WTC11 (cell line): ENCODE results near the gene MFSD12. TPM values are rescaled to one million over a fixed set of nuclear protein-coding genes. Genes with fewer than 3 reads are reported as not detected.

Experiments
- ATAC-seq: fragments of 200-7000 bp; cut with Tn5 transposase; 2 replicates; pipeline ENCODE4 v1.10.0; 2021; ENCODE audit warnings: mild to moderate bottlenecking, moderate library complexity
- CTCF ChIA-PET: fragments of 300-600 bp; sonication (Branson Sonifier 250); formaldehyde crosslinking; loops from one replicate; lab custom pipeline; 2021; ENCODE audit warnings: antibody characterized with exemption; lab: Charles Lee
- POLR2A ChIA-PET: fragments of 350-600 bp; sonication (Branson Sonifier 250); formaldehyde crosslinking; loops from one replicate; lab custom pipeline; 2021; ENCODE audit warnings: antibody characterized with exemption; lab: Charles Lee
- DNase-seq: peaks from one replicate; pipeline ENCODE4 v3.0.0; 2021; ENCODE audit warnings: low spot score
- H3K27ac Mint-ChIP-seq: 2 replicates; pipeline ENCODE4 v1.8.0; 2021; ENCODE audit warnings: mixed read lengths
- H3K27me3 Mint-ChIP-seq: 2 replicates; pipeline ENCODE4 v1.8.0; 2021; ENCODE audit warnings: low read depth, mild to moderate bottlenecking, moderate library complexity, mixed read lengths
- H3K36me3 Mint-ChIP-seq: 2 replicates; pipeline ENCODE4 v1.8.0; 2021; ENCODE audit warnings: mixed read lengths
- H3K4me1 Mint-ChIP-seq: 2 replicates; pipeline ENCODE4 v1.8.0; 2022; ENCODE audit warnings: mixed read lengths
- H3K4me3 Mint-ChIP-seq: 2 replicates; pipeline ENCODE4 v1.8.0; 2021; ENCODE audit warnings: mild to moderate bottlenecking, moderate library complexity, mixed read lengths
- H3K9me3 Mint-ChIP-seq: 2 replicates; pipeline ENCODE4 v1.8.0; 2021; ENCODE audit warnings: mixed read lengths
- CREM ChIP-seq: sonication (generic); formaldehyde crosslinking; IDR thresholded peaks from 2 replicates; pipeline ENCODE4 v1.8.1; 2022; ENCODE audit warnings: mild to moderate bottlenecking, missing genetic modification reagents, moderate library complexity
- EMX1 ChIP-seq: fragments of 250-450 bp; sonication (Bioruptor Pico); IDR thresholded peaks from 2 replicates; pipeline ENCODE4 v1.8.0; 2021; ENCODE audit warnings: mild to moderate bottlenecking
- FOXP1 ChIP-seq: sonication (generic); formaldehyde crosslinking; IDR thresholded peaks from 2 replicates; pipeline ENCODE4 v1.8.0; 2022; ENCODE audit warnings: missing genetic modification reagents, mild to moderate bottlenecking, moderate library complexity, borderline replicate concordance
- GTF2I ChIP-seq: fragments of 250-450 bp; sonication (Bioruptor Pico); conservative IDR thresholded peaks from 2 replicates; pipeline ENCODE4 v1.4.0; 2021; ENCODE audit warnings: mild to moderate bottlenecking
- NFATC4 ChIP-seq: fragments of 250-450 bp; sonication (Bioruptor Pico); IDR thresholded peaks from 2 replicates; pipeline ENCODE4 v1.9.0; 2021; ENCODE audit warnings: mild to moderate bottlenecking
- NR2C2 ChIP-seq: sonication (generic); formaldehyde crosslinking; IDR thresholded peaks from 2 replicates; pipeline ENCODE4 v1.8.0; 2022; ENCODE audit warnings: mild to moderate bottlenecking, missing genetic modification reagents
- PRRX2 ChIP-seq: fragments of 250-450 bp; sonication (Bioruptor Pico); IDR thresholded peaks from 2 replicates; pipeline ENCODE4 v1.8.0; 2021; ENCODE audit warnings: mild to moderate bottlenecking
- ZNF121 ChIP-seq: sonication (generic); formaldehyde crosslinking; IDR thresholded peaks from 2 replicates; pipeline ENCODE4 v1.8.0; 2023; ENCODE audit warnings: missing genetic modification reagents
- ZNF671 ChIP-seq: fragments of 250-450 bp; sonication (Bioruptor Pico); IDR thresholded peaks from 2 replicates; pipeline ENCODE4 v1.8.0; 2021; ENCODE audit warnings: mild to moderate bottlenecking
- total RNA-seq: library from RNA; stranded (reverse); gene quantifications from 3 replicates; pipeline ENCODE4 v1.2.3, GENCODE V29; 2021
- TF ChIP-seq, protein P1 (sequence below): sonication (generic); formaldehyde crosslinking; IDR thresholded peaks from 2 replicates; pipeline ENCODE4 v1.8.0; 2023; ENCODE audit warnings: missing genetic modification reagents
- TF ChIP-seq, protein P2 (sequence below): fragments of 200-600 bp; IDR thresholded peaks from 2 replicates; pipeline ENCODE4 v1.8.0; 2022; ENCODE audit warnings: antibody characterized with exemption
- TF ChIP-seq, protein P3 (sequence below): sonication (generic); formaldehyde crosslinking; IDR thresholded peaks from 2 replicates; pipeline ENCODE4 v1.8.0; 2022; ENCODE audit warnings: mild to moderate bottlenecking, missing genetic modification reagents
- TF ChIP-seq, protein P4 (sequence below): fragments of 250-450 bp; sonication (Bioruptor Pico); IDR thresholded peaks from 2 replicates; pipeline ENCODE4 v1.9.0; 2021; ENCODE audit warnings: mild to moderate bottlenecking
- TF ChIP-seq, protein P5 (sequence below): sonication (generic); formaldehyde crosslinking; IDR thresholded peaks from 2 replicates; pipeline ENCODE4 v1.8.1; 2023; ENCODE audit warnings: mild to moderate bottlenecking, missing genetic modification reagents, moderate library complexity

Gene MFSD12
- total RNA-seq, 1 experiment from 2014 or later: 59.9 TPM

DNA sequence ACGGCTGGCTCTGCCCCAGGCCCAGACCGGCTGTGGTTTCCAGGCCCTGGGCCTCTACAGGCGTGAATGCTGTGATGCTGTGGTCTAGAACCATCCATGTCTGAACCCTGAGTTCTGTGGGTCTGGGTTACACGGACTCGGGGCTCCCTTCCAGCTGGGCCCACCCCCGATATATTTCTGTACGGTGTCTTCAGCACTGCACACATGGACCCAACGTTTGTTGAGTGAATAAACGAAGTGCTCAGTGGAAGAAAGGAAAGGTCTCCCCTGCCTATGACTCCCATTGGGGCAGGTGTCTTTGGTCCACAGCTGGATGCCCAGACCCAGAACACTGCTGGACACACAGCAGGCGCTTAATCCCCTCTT, 11.7 kb downstream of the MFSD12 start:
- no peaks in the 10 kb centered on the region for H3K9me3 Mint-ChIP-seq
- H3K4me3 Mint-ChIP-seq: no peak overlapping the region
- no peak for TF ChIP-seq NR2C2
- TF ChIP-seq, protein P1, sequence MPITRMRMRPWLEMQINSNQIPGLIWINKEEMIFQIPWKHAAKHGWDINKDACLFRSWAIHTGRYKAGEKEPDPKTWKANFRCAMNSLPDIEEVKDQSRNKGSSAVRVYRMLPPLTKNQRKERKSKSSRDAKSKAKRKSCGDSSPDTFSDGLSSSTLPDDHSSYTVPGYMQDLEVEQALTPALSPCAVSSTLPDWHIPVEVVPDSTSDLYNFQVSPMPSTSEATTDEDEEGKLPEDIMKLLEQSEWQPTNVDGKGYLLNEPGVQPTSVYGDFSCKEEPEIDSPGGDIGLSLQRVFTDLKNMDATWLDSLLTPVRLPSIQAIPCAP (CRISPR knock-in tag): no peak
- no peaks in the 10 kb centered on the region for H3K27me3 Mint-ChIP-seq
- POLR2A ChIA-PET: interaction anchor here (1.0 to 1.4 kb wide), 5 partner anchors 11 to 520 kb away, joined by 3 to 8 read pairs (median 4); partner anchors contain the start of gene MFSD12
- CTCF ChIA-PET: interaction anchor here (0.6 to 4.4 kb wide), 30 partner anchors 8 to 416 kb away, joined by 3 to 115 read pairs (median 4); partner anchors contain the start of genes MFSD12, MRPL54 and TJP3
- no peak for DNase-seq
- no peak for ATAC-seq
- no peaks in the 10 kb centered on the region for H3K36me3 Mint-ChIP-seq
- H3K27ac Mint-ChIP-seq: no peak overlapping the region
- no peaks in the 10 kb centered on the region for H3K4me1 Mint-ChIP-seq

DNA sequence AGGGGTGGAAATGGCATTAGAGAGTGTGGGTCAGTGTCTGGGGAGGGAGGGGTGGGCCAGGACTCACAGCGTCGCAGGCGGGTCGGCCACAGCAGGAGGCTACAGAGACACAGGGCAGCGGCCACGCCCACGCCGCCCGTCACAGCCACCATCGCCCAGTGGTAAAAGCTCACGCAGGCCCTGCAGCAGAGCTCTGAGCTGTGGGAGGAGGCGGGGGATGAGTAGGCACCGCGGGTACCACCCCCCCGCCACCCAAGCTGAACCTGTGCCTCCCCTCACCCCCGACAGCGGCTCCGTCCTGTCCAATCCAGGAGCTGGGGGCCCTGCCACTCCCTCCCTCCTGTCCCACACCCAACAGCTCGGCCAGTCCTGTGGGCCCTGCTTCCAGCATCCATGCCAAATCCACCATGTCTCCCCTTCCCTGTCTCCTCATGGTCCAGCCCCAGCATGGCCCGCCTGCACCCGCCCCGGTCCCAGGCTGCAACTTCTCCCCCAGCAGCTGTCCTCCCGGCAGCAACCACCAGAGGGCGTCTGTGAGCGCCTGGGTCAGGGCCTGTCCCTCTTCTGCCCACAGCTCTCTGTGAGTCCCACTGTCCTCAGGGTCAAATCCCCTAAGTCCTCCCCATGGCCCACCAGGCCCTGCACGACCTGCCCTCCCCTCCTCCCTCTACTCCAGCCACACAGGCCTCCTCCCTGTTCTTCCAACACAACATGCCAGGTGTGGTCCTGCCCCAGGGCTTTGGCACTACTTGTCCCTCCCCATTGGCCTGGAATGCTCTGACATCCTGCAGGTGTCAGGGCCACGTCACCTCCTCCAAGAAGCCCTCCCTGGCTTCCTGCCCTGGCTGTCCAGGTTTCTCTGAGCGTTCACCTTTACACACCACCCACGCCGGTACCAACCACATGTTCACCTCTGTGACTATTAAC, 12.4 kb downstream of the MFSD12 start:
- Mint-ChIP-seq H3K4me1 (no peaks in the 10 kb centered on the region), H3K9me3 (no peaks in the 10 kb centered on the region), H3K27me3 (no peaks in the 10 kb centered on the region), H3K36me3 (no peaks in the 10 kb centered on the region), H3K27ac (no peak overlapping the region), H3K4me3 (no peak overlapping the region)
- ATAC-seq (peak; percentile 85), DNase-seq (peak; percentile 93)
- TF ChIP-seq, protein P2, sequence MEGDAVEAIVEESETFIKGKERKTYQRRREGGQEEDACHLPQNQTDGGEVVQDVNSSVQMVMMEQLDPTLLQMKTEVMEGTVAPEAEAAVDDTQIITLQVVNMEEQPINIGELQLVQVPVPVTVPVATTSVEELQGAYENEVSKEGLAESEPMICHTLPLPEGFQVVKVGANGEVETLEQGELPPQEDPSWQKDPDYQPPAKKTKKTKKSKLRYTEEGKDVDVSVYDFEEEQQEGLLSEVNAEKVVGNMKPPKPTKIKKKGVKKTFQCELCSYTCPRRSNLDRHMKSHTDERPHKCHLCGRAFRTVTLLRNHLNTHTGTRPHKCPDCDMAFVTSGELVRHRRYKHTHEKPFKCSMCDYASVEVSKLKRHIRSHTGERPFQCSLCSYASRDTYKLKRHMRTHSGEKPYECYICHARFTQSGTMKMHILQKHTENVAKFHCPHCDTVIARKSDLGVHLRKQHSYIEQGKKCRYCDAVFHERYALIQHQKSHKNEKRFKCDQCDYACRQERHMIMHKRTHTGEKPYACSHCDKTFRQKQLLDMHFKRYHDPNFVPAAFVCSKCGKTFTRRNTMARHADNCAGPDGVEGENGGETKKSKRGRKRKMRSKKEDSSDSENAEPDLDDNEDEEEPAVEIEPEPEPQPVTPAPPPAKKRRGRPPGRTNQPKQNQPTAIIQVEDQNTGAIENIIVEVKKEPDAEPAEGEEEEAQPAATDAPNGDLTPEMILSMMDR: peak; percentile 97
- TF ChIP-seq GTF2I (CRISPR knock-in tag) (peak; percentile 57; the same call in 1 of the 2 replicates), NFATC4 (CRISPR knock-in tag) (peak; percentile 19; the same call in 1 of the 2 replicates), PRRX2 (CRISPR knock-in tag) (0 out of 2 replicates have a peak, but pooled peaks have one; percentile 46), EMX1 (CRISPR knock-in tag) (no peak), ZNF121 (CRISPR knock-in tag) (peak; percentile 63; the same call in 1 of the 2 replicates), CREM (CRISPR knock-in tag) (no peak), FOXP1 (CRISPR knock-in tag) (no peak; the same call in 1 of the 2 replicates), ZNF671 (peak; percentile 33; the same call in 1 of the 2 replicates)
- TF ChIP-seq, protein P3, sequence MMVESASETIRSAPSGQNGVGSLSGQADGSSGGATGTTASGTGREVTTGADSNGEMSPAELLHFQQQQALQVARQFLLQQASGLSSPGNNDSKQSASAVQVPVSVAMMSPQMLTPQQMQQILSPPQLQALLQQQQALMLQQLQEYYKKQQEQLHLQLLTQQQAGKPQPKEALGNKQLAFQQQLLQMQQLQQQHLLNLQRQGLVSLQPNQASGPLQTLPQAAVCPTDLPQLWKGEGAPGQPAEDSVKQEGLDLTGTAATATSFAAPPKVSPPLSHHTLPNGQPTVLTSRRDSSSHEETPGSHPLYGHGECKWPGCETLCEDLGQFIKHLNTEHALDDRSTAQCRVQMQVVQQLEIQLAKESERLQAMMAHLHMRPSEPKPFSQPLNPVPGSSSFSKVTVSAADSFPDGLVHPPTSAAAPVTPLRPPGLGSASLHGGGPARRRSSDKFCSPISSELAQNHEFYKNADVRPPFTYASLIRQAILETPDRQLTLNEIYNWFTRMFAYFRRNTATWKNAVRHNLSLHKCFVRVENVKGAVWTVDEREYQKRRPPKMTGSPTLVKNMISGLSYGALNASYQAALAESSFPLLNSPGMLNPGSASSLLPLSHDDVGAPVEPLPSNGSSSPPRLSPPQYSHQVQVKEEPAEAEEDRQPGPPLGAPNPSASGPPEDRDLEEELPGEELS (CRISPR knock-in tag): 0 out of 2 replicates have a peak, but pooled peaks have one; percentile 14
- TF ChIP-seq, protein P4, sequence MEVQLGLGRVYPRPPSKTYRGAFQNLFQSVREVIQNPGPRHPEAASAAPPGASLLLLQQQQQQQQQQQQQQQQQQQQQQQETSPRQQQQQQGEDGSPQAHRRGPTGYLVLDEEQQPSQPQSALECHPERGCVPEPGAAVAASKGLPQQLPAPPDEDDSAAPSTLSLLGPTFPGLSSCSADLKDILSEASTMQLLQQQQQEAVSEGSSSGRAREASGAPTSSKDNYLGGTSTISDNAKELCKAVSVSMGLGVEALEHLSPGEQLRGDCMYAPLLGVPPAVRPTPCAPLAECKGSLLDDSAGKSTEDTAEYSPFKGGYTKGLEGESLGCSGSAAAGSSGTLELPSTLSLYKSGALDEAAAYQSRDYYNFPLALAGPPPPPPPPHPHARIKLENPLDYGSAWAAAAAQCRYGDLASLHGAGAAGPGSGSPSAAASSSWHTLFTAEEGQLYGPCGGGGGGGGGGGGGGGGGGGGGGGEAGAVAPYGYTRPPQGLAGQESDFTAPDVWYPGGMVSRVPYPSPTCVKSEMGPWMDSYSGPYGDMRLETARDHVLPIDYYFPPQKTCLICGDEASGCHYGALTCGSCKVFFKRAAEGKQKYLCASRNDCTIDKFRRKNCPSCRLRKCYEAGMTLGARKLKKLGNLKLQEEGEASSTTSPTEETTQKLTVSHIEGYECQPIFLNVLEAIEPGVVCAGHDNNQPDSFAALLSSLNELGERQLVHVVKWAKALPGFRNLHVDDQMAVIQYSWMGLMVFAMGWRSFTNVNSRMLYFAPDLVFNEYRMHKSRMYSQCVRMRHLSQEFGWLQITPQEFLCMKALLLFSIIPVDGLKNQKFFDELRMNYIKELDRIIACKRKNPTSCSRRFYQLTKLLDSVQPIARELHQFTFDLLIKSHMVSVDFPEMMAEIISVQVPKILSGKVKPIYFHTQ: 0 out of 2 replicates have a peak, but pooled peaks have one; percentile 29
- TF ChIP-seq, protein P5, sequence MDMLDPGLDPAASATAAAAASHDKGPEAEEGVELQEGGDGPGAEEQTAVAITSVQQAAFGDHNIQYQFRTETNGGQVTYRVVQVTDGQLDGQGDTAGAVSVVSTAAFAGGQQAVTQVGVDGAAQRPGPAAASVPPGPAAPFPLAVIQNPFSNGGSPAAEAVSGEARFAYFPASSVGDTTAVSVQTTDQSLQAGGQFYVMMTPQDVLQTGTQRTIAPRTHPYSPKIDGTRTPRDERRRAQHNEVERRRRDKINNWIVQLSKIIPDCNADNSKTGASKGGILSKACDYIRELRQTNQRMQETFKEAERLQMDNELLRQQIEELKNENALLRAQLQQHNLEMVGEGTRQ (CRISPR knock-in tag): peak; percentile 24; the same call in 1 of the 2 replicates
- CTCF ChIA-PET: interaction anchor here (0.6 to 4.4 kb wide), 36 partner anchors 9 to 443 kb away, joined by 3 to 115 read pairs (median 3); partner anchors contain the start of genes DOHH, MFSD12, MRPL54 and TJP3
- POLR2A ChIA-PET: interaction anchor here (0.5 to 1.4 kb wide), 7 partner anchors 9 to 519 kb away, joined by 3 to 8 read pairs (median 4); partner anchors contain the start of gene MFSD12
